Chondrocyte (in vitro differentiated cells): ENCODE measurements around the gene ASXL1. TPM values are rescaled to one million over a fixed set of nuclear protein-coding genes. Genes with fewer than 3 reads are reported as not detected.

Source experiments
- DNase-seq: peaks from one replicate; pipeline ENCODE4 v3.0.0; 2021; ENCODE audit warnings: mixed read lengths, low spot score
- H3K27ac Mint-ChIP-seq: one replicate; pipeline ENCODE4 v1.8.0; 2021; ENCODE audit warnings: mild to moderate bottlenecking, moderate library complexity, mixed read lengths; ENCODE audit not compliant: unreplicated experiment
- H3K27me3 Mint-ChIP-seq: 2 replicates; pipeline ENCODE4 v1.8.0; 2021; ENCODE audit warnings: low read depth, mixed read lengths
- H3K36me3 Mint-ChIP-seq: 2 replicates; pipeline ENCODE4 v1.8.0; 2021; ENCODE audit warnings: low read depth, mixed read lengths
- H3K4me1 Mint-ChIP-seq: 2 replicates; pipeline ENCODE4 v1.8.0; 2021; ENCODE audit warnings: low read depth, mild to moderate bottlenecking, mixed read lengths
- H3K4me3 Mint-ChIP-seq: one replicate; pipeline ENCODE4 v1.8.0; 2021; ENCODE audit warnings: mild to moderate bottlenecking, moderate library complexity, mixed read lengths; ENCODE audit not compliant: unreplicated experiment
- H3K9me3 Mint-ChIP-seq: 2 replicates; pipeline ENCODE4 v1.8.0; 2021; ENCODE audit warnings: low read depth, mixed read lengths
- CTCF ChIP-seq: fragments of 200-600 bp; sonication (generic); IDR thresholded peaks from 2 replicates; pipeline ENCODE4 v1.5.0; 2021; ENCODE audit warnings: antibody characterized with exemption, mild to moderate bottlenecking, moderate library complexity
- total RNA-seq: library from RNA; stranded (reverse); gene quantifications from 3 replicates; pipeline ENCODE4 v1.2.1, GENCODE V29; 2021

ASXL1 gene
- total RNA-seq, 1 donor from 2014 or later = 92.6 TPM

- Mint-ChIP-seq H3K27ac (no peak overlapping the region), H3K9me3 (no peaks in the 10 kb centered on the region), H3K4me1 (peaks cover 13% of the 10 kb centered on the region), H3K36me3 (peaks cover 30% of the 10 kb centered on the region), H3K4me3 (no peak overlapping the region), H3K27me3 (no peaks in the 10 kb centered on the region)
- DNase-seq = peak; percentile 85
- no peak for TF ChIP-seq CTCF
These were observed 95.5 kb downstream of the ASXL1 start for GRCh38 chr20:32453467-32454163.

- H3K27me3 Mint-ChIP-seq = no peaks in the 10 kb centered on the region
- no peak overlapping the region for H3K27ac Mint-ChIP-seq
- H3K9me3 Mint-ChIP-seq = no peaks in the 10 kb centered on the region
- H3K36me3 Mint-ChIP-seq = peaks cover 27% of the 10 kb centered on the region
- DNase-seq = peak; percentile 66
- H3K4me3 Mint-ChIP-seq = no peak overlapping the region
- TF ChIP-seq CTCF = no peak
- H3K4me1 Mint-ChIP-seq = peaks cover 14% of the 10 kb centered on the region
These were observed 96.3 kb downstream of the ASXL1 start for GRCh38 chr20:32454164-32455145.

- H3K4me3 Mint-ChIP-seq = no peak overlapping the region
- peaks cover 14% of the 10 kb centered on the region for H3K4me1 Mint-ChIP-seq
- no peaks in the 10 kb centered on the region for H3K9me3 Mint-ChIP-seq
- H3K27ac Mint-ChIP-seq = peak overlapping the region; percentile 36
- DNase-seq = peak; percentile 79
- no peak for TF ChIP-seq CTCF
- peaks cover 18% of the 10 kb centered on the region for H3K36me3 Mint-ChIP-seq
- H3K27me3 Mint-ChIP-seq = no peaks in the 10 kb centered on the region
These were observed 97.2 kb downstream of the ASXL1 start for GRCh38 chr20:32455171-32455900.

- peak; percentile 91 for DNase-seq
- Mint-ChIP-seq H3K4me1 (peaks cover 14% of the 10 kb centered on the region), H3K4me3 (no peak overlapping the region), H3K27ac (no peak overlapping the region), H3K27me3 (no peaks in the 10 kb centered on the region), H3K36me3 (peaks cover 15% of the 10 kb centered on the region), H3K9me3 (no peaks in the 10 kb centered on the region)
- no peak for TF ChIP-seq CTCF
These were observed 98.0 kb downstream of the ASXL1 start for GRCh38 chr20:32455901-32456701.
